PC-9 (cell line): ENCODE results near the gene FABP7.

ENCODE experiments used
- CTCF ChIP-seq: fragments of 200-600 bp; sonication (generic); conservative IDR thresholded peaks from 2 replicates; pipeline ENCODE4 v1.6.1; 2017; ENCODE audit warnings: mixed run types, antibody characterized with exemption, mild to moderate bottlenecking, moderate library complexity
- EZH2 ChIP-seq: fragments of 200-600 bp; sonication (generic); IDR thresholded peaks from 2 replicates; pipeline ENCODE4 v1.8.0; 2017; ENCODE audit warnings: antibody characterized with exemption, low read depth

- TF ChIP-seq EZH2 (no peak), CTCF (no peak)
Measured at GRCh38 chr6:122809691-122810090, 30.2 kb downstream of the FABP7 start.
